IPS-NIHi7 (cell line): ENCODE measurements around the gene GMPPA.
A peak's percentile ranks its signal among the peaks of the same experiment; 100 is the strongest.

Source experiments
- DNase-seq: peaks from one replicate; pipeline ENCODE4 v3.0.0; 2012; ENCODE audit warnings: mixed read lengths; ENCODE audit errors: extremely low spot score

GMPPA gene

GRCh38 chr2:219468410-219469185 lies 30.1 kb upstream of the GMPPA start:
- no peak for DNase-seq

- no peak for DNase-seq
Observed at GRCh38 chr2:219469186-219469724, 29.4 kb upstream of the GMPPA start.

GRCh38 chr2:219470429-219470828 lies 28.3 kb upstream of the GMPPA start:
- DNase-seq = no peak

- no peak for DNase-seq
Observed at GRCh38 chr2:219471476-219472371, 27.0 kb upstream of the GMPPA start.

GRCh38 chr2:219472629-219473187 lies 26.0 kb upstream of the GMPPA start:
- DNase-seq = no peak

GRCh38 chr2:219473511-219473910 lies 25.2 kb upstream of the GMPPA start:
- DNase-seq = no peak

GRCh38 chr2:219474285-219475060 lies 24.2 kb upstream of the GMPPA start:
- DNase-seq = no peak

GRCh38 chr2:219475278-219475677 lies 23.4 kb upstream of the GMPPA start:
- no peak for DNase-seq

GRCh38 chr2:219475697-219476651 lies 22.7 kb upstream of the GMPPA start:
- DNase-seq = peak; percentile 70

- DNase-seq = peak; percentile 85
Observed at GRCh38 chr2:219476652-219477151, 22.0 kb upstream of the GMPPA start.

- no peak for DNase-seq
Observed at GRCh38 chr2:219477179-219477578, 21.5 kb upstream of the GMPPA start.

GRCh38 chr2:219477815-219478214 lies 20.9 kb upstream of the GMPPA start:
- no peak for DNase-seq

GRCh38 chr2:219478916-219479315 lies 19.8 kb upstream of the GMPPA start:
- no peak for DNase-seq

GRCh38 chr2:219480004-219480403 lies 18.7 kb upstream of the GMPPA start:
- no peak for DNase-seq

- DNase-seq = no peak
Observed at GRCh38 chr2:219482674-219483405, 15.9 kb upstream of the GMPPA start.

- DNase-seq = no peak
Observed at GRCh38 chr2:219483451-219484342, 15.0 kb upstream of the GMPPA start.

- DNase-seq = peak; percentile 16
Observed at GRCh38 chr2:219484343-219485200, 14.1 kb upstream of the GMPPA start.
